Activated T-helper 1 cell treated with anti-CD3 and anti-CD28 coated beads, Interleukin-12 subunit alpha, Interleukin-12 subunit beta, Interleukin-2, Interleukin-4 antibody, amounts not matched to agents 30 ng/mL and 10 ng/mL and 1 ng/mL, durations not matched to agents 14 hours and 24 hours and 36 hours (primary cell): ENCODE results near the gene PANK4. TPM values are rescaled to one million over a fixed set of nuclear protein-coding genes. Genes with fewer than 3 reads are reported as not detected.

ENCODE experiments used
- DNase-seq: peaks from one replicate; pipeline ENCODE4 v3.0.0; 2021; ENCODE audit warnings: low spot score
- H3K27ac Mint-ChIP-seq: one replicate; pipeline ENCODE4 v1.8.0; 2021; ENCODE audit warnings: mild to moderate bottlenecking, mixed read lengths
- H3K27me3 Mint-ChIP-seq: one replicate; pipeline ENCODE4 v1.8.0; 2022; ENCODE audit warnings: mild to moderate bottlenecking, moderate library complexity, mixed read lengths; ENCODE audit not compliant: insufficient read depth
- H3K36me3 Mint-ChIP-seq: one replicate; pipeline ENCODE4 v1.8.0; 2021; ENCODE audit warnings: low read depth, mixed read lengths
- H3K4me1 Mint-ChIP-seq: one replicate; pipeline ENCODE4 v1.8.0; 2021; ENCODE audit warnings: low read depth, mixed read lengths
- H3K4me3 Mint-ChIP-seq: one replicate; pipeline ENCODE4 v1.8.0; 2021; ENCODE audit warnings: mild to moderate bottlenecking, moderate library complexity, mixed read lengths
- H3K9me3 Mint-ChIP-seq: one replicate; pipeline ENCODE4 v1.8.0; 2021; ENCODE audit warnings: mixed read lengths
- intact Hi-C: fragments of 100-400 bp; cut with micrococcal nuclease; formaldehyde crosslinking; loops from one replicate; pipeline ENCODE4 v1.15.1; 2024
- total RNA-seq: library from RNA; stranded (reverse); gene quantifications from 2 replicates; pipeline ENCODE4 v1.2.3, GENCODE V29; 2022

Gene PANK4
- total RNA-seq, 1 donor from 2014 or later, result 65.6 TPM

DNA sequence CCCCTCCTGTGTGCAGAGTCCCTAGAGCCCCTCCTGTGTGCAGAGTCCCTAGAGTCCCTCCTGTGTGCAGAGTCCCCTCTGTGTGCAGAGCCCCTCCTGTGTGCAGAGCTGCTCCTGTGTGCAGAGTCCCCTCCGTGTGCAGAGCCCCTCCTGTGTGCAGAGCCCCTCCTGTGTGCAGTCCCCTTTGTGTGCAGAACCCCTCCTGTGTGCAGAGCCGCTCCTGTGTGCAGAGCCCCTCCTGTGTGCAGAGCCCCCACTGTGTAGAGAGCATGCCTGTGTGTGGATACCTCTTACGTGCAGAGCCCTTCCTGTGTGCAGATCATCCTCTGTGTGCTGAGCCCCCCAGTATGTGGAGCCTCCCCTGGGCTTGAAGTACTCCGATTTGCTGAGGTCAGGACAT lies 12.0 kb upstream of the PANK4 start:
- DNase-seq, result no peak

DNA sequence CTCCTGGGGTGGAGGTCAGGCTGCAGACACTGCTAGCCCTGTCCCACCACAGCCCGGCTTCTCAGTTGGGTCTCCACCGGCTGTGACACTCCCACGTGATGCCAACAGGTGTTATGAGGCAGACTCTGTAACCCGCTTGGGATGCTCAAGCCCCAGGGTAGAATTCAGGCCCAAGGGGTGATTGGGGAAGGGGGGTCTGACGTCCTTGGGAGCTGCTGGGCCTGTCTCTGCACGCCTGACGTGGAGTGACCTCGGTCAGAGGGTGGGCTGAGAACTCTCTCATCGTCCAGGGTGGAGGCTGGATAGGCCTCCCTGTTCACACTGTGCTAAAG lies 11.4 kb upstream of the PANK4 start:
- Mint-ChIP-seq H3K4me3 (no peak overlapping the region), H3K27ac (no peak overlapping the region)
- intact Hi-C loops, result no loop called here

More for the DNA sequence above, 12.0 kb upstream of the PANK4 start:
- intact Hi-C loops, result no loop called here
- H3K4me1 Mint-ChIP-seq, result no peaks in the 10 kb centered on the region
- no peak overlapping the region for H3K4me3 Mint-ChIP-seq
- H3K27ac Mint-ChIP-seq, result no peak overlapping the region
- H3K27me3 Mint-ChIP-seq, result peaks cover 20% of the 10 kb centered on the region
- no peaks in the 10 kb centered on the region for H3K9me3 Mint-ChIP-seq
- H3K36me3 Mint-ChIP-seq, result no peaks in the 10 kb centered on the region

DNA sequence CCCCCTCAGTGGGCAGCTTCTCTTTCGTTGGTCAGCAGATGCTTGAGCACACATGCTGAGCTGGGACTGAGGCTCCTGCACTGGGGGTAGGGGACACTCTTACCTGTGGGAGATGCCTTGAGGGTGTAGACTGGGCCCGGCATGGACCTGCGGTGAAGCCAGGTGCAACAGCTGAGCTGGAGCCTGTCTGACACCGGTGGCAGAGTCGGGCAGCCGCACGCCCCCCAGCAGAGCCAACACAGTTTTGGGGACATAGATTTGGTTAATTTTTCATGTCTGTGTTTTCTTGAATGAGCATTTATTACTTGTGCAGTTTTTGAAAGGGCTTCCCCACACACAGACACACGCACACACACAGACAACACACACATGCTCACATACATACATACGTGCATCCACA lies 9.6 kb upstream of the PANK4 start:
- H3K27me3 Mint-ChIP-seq, result peaks cover 20% of the 10 kb centered on the region
- no peak overlapping the region for H3K27ac Mint-ChIP-seq

More for the DNA sequence above, 11.4 kb upstream of the PANK4 start:
- H3K4me1 Mint-ChIP-seq, result no peaks in the 10 kb centered on the region
- peaks cover 23% of the 10 kb centered on the region for H3K27me3 Mint-ChIP-seq
- DNase-seq, result no peak
- H3K36me3 Mint-ChIP-seq, result no peaks in the 10 kb centered on the region
- no peaks in the 10 kb centered on the region for H3K9me3 Mint-ChIP-seq

DNA sequence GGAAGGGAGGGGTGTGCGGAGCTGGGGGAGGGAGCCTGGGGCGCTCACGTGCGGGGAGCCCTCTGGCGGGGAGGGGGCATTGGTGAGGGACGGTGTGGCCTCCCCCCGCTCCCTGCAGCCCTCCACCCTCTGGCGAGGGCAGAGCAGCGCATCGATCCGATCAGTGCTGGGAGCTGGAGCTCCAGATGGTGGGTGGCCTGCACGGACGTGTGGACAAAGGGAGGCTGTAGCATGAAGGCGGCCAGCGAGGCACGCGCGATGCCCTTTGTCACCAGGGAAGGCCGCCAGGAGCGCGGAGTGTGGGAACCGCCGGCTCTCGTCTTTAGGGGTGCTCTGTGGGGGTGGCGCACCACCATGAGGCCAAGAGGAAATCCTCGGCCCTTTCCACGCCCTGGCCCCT lies 9.1 kb upstream of the PANK4 start:
- DNase-seq, result no peak
- Mint-ChIP-seq H3K36me3 (no peaks in the 10 kb centered on the region), H3K4me1 (no peaks in the 10 kb centered on the region), H3K4me3 (no peak overlapping the region), H3K27me3 (peaks cover 22% of the 10 kb centered on the region), H3K27ac (no peak overlapping the region), H3K9me3 (no peaks in the 10 kb centered on the region)
- intact Hi-C loops, result no loop called here

More for the DNA sequence above, 9.6 kb upstream of the PANK4 start:
- no peaks in the 10 kb centered on the region for H3K4me1 Mint-ChIP-seq
- no peak for DNase-seq
- H3K36me3 Mint-ChIP-seq, result no peaks in the 10 kb centered on the region
- no peak overlapping the region for H3K4me3 Mint-ChIP-seq
- no peaks in the 10 kb centered on the region for H3K9me3 Mint-ChIP-seq
- intact Hi-C loops, result no loop called here

DNA sequence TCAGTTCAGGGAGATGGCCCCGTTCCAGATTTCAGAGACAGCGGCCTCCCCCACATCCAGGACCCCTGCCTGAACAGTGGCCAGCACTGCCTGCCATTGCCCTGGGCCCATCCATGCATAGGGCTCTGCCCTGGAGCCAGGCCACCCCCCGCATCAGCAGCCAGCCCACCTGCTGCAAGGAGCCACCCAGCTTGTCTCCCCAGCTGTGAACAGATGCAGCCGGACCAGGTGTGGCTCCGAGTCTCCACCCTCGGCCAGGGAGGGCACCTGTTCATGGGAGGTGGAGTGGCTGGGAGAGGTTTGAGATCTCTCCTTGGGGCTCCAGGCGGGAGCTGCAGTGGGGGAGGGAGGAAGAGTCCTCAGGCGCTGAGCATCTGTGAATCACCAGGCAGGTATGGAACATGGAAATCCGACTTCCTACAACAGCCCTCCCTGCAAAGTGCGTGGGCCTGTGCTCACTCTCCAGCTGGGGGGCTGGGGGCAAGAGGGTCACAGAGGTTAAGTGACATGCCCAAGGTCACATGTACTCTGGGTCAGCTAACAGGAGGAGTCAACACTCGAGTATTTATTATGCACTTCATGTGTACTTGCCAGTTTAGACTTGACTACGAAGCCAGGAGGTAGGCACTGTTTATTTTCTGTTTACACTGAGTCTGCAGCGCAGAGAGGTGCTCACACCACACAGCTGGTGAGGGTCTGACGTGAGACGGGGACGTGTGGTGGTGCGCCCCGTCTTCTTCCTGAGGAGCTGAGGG lies 8.5 kb upstream of the PANK4 start:
- Mint-ChIP-seq H3K4me1 (no peaks in the 10 kb centered on the region), H3K27me3 (peaks cover 22% of the 10 kb centered on the region), H3K9me3 (no peaks in the 10 kb centered on the region), H3K27ac (no peak overlapping the region), H3K4me3 (no peak overlapping the region), H3K36me3 (no peaks in the 10 kb centered on the region)
- intact Hi-C loops, result no loop called here
- no peak for DNase-seq

DNA sequence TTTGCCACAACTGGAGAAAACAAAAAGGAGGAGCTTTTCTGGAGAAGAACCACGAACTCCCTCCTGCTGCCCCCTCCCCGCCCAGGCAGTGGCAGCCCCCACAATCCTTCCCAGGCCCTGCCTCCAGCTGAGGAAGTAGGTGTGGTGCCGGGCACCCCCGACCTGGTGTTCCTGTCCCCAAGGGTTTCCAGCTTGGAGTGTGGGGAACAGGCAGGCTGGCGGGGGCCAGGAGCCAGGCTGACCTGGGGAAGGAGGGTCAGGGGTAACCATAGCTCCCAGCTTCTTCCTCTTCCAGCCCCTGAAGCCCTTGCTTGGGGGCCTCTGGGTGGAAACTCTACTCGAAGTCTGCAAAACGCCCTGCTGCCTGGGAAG lies 7.9 kb upstream of the PANK4 start:
- DNase-seq, result no peak
- H3K27ac Mint-ChIP-seq, result no peak overlapping the region
- H3K4me3 Mint-ChIP-seq, result no peak overlapping the region
- peaks cover 22% of the 10 kb centered on the region for H3K27me3 Mint-ChIP-seq
- no peaks in the 10 kb centered on the region for H3K4me1 Mint-ChIP-seq
- intact Hi-C loops, result no loop called here
- H3K36me3 Mint-ChIP-seq, result no peaks in the 10 kb centered on the region
- no peaks in the 10 kb centered on the region for H3K9me3 Mint-ChIP-seq

DNA sequence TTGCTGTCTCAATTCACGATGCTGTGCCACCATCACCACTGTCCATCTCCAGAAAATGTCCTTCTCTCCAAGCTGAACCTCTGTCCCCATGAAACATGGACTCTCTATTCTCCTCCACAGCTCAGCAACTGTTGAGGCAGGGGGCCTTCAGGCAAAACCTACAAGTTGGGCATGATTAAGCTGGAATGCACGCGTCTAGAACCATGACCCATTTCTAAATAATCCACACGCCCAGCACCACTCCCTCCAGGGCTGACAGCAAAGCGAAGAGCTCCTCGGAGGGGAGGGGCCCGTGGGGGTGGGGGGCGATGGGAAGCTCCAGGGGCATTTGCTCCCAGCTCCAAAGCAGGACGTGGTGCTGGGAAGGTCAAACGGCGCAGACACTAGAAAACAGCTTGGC lies 7.0 kb upstream of the PANK4 start:
- Mint-ChIP-seq H3K9me3 (no peaks in the 10 kb centered on the region), H3K36me3 (no peaks in the 10 kb centered on the region), H3K27ac (no peak overlapping the region), H3K4me1 (no peaks in the 10 kb centered on the region), H3K4me3 (no peak overlapping the region), H3K27me3 (peaks cover 25% of the 10 kb centered on the region)
- intact Hi-C loops, result no loop called here
- no peak for DNase-seq

DNA sequence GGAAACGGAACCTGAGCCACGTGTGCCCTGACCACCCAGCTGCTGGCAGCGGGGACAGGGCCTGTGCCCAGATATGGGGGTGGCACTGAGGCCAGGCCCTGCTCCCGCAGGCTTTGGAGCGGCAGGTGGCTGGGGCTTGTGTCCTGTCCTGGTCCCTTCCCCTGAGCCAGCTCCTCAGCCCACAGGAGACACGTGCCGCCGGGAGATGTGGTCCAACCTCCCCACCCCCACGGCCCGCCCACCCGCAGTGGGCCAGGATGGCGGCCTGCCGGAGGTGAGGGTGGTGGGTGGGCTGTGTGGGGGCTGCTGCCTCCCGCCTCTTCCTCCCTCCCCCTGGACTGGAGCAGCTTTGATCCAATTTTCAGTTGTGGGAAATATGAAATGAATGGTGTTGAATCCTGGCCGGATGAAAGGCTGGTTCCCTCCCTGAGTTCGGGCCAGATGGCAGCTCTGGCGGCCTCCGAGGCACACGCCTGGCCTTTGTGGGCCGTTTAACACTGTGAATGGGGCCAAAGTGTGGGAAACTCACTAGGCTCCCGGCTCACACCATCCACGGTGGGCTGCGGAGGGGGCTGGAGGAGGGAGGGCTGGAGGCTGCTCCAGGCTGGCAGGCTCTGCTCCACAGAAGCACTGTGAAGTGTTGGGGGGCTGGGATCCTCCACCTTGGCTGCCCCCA lies 6.2 kb upstream of the PANK4 start:
- Mint-ChIP-seq H3K27me3 (peaks cover 24% of the 10 kb centered on the region), H3K9me3 (no peaks in the 10 kb centered on the region), H3K4me3 (no peak overlapping the region), H3K4me1 (no peaks in the 10 kb centered on the region), H3K27ac (no peak overlapping the region), H3K36me3 (no peaks in the 10 kb centered on the region)
- no peak for DNase-seq
- intact Hi-C loops, result no loop called here

DNA sequence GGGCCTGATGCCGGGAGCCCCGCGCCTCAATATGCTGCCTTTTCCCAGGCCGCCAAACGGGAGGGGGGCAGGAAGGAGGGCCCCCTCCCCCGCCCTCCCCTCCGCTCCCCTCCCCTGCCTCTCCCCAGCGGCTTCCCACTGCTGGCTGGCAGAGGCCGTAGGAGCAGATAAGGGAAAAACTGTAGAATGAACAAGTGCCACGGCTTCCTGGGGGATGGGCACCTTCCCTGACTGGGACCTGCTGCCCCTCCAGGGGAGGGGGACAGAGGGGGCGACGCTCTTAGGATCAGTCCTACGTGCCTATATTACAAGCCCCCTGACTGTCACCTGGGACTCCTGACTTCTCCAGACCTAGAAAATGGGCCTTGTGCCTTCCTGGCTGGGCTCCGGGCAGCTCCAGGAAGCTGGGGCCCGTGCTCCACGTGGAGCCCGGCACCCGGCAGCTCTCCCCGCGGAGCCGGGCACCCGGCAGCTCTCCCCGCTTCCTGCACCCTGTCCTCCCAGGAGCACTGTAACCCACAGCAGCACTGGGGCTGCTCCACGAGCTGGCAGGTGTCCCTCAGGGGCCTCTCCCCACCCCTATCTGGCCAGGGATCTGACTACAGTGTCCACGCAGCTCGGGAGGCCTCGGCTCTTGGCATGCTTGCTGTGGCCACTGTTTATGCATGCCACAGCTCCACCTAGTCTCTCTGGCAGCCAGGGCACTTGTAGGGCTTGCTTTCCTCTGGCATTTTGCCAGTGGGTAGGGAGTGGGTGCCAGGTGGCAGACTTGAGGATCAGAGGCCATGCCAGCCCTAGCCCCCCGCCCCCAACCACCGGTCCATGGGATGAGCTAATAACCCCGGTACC lies 4.3 kb upstream of the PANK4 start:
- Mint-ChIP-seq H3K27ac (no peak overlapping the region), H3K27me3 (peaks cover 28% of the 10 kb centered on the region), H3K36me3 (no peaks in the 10 kb centered on the region), H3K4me3 (no peak overlapping the region), H3K4me1 (peaks cover 7% of the 10 kb centered on the region), H3K9me3 (no peaks in the 10 kb centered on the region)
- intact Hi-C loops, result no loop called here
- DNase-seq, result no peak

DNA sequence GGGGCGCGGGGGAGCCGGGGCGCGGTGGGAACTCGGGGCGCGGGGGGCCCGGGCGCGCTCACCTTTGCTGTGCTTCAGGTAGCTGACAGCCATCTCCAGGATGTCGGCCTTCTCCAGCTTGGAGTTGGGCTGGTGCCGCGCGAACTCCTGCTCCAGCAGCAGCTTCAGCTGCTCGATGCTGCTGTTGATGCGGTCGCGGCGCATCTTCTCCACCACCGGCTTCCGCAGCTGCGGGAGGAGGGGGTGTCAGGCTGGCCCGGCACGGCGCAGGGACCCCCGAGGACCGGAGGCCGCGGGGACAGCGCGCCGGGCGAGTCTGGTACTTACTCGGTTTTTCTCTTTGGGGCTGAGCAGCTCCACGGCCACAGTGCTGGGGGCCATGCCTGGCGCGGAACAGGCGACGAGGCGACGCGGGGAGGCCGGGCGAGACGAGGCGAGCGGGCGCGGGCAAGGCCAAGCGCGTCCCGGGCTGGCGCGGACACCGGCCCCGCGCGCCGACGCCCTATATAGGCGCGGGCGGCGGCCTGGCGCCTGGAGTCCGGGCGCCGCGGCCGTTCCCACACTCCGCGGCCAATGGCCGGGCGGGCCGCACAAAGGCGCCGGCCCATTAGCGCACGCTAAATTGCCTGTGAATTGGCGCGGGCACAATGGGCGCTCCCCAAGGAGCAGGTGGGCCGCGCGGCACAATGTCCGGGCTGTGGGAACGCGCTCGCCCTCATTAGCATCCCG lies 3.6 kb upstream of the PANK4 start, which contains the start of gene HES5:
Gene HES5 (minus strand): TSS at position 480 of the 729 bp plus-strand sequence. CDS start 99 bp downstream, at position 381.
- peaks cover 11% of the 10 kb centered on the region for H3K4me1 Mint-ChIP-seq
- DNase-seq, result no peak

DNA sequence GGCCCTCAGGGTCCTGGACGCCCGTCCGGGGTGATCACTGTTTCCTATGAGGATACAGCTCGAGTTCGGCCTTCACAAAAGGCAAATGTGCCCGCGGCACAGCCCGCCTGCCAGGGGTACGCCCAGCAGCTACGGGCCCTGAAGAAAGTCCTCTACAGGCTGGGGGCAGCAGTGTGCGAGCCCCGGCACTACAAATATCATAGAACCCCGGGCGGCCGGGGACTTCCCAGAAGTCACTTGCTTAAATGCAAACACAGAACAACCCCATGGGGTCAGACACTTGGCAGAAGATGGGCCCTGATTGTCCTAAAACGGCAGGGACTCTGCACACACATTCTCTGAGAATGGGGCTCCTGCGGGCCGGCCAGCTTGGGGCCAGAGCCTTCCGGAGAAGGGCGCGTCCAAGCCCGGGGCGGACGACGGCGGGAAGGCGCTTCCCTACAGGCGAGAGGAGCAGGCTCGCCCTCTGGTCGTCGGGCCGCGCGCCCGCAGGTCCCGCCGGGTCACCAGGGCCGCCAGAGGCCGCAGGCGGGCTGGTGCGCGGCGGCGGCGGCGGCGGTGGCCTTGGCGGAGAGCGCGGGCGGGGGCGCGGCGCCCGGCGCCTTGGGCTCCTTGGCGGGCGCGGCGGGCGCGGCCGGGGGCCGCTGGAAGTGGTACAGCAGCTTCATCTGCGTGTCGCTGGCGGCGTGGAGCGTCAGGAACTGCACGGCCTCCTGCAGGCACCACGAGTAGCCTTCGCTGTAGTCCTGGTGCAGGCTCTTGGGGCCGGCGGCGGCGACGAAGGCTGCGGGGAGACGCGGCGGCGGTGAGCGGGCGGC lies 2.8 kb upstream of the PANK4 start:
- Mint-ChIP-seq H3K4me1 (peaks cover 18% of the 10 kb centered on the region), H3K36me3 (no peaks in the 10 kb centered on the region), H3K27ac (no peak overlapping the region), H3K9me3 (no peaks in the 10 kb centered on the region), H3K27me3 (peaks cover 28% of the 10 kb centered on the region), H3K4me3 (peak overlapping the region; percentile 59)
- intact Hi-C loops, result loop anchor here (10.0 kb wide), 3 partner anchors 234 to 394 kb away; no protein-coding TSS in a partner anchor
- DNase-seq, result no peak

More for the DNA sequence above, 3.6 kb upstream of the PANK4 start, which contains the start of gene HES5:
- intact Hi-C loops, result loop anchor here (10.0 kb wide), 3 partner anchors 235 to 395 kb away; no protein-coding TSS in a partner anchor
- Mint-ChIP-seq H3K27ac (no peak within 1 kb of the TSS), H3K4me3 (peak within 1 kb of the TSS; percentile 59), H3K36me3 (no peaks in the 10 kb centered on the region), H3K27me3 (peaks cover 28% of the 10 kb centered on the region), H3K9me3 (no peaks in the 10 kb centered on the region)

DNA sequence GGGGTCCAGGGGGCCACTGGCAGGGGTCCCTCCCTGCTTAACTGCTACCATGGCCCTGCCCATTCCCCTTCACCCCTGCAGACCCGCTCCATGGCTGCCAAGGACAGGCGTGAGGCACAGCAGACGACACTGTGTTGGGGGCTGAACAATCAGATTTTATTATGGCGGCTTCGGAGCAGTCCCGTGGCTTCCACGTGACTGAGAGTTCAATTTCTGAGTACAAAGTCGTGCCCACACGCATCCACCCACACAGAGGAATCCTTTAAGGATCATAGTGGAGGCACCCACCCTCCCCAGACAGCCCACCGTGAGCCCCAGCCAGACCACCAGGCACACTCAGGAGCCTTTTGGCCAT lies 2.2 kb upstream of the PANK4 start:
- intact Hi-C loops, result loop anchor here (10.0 kb wide), 3 partner anchors 234 to 394 kb away; no protein-coding TSS in a partner anchor
- Mint-ChIP-seq H3K9me3 (no peaks in the 10 kb centered on the region), H3K4me1 (peaks cover 24% of the 10 kb centered on the region), H3K27ac (no peak overlapping the region), H3K4me3 (no peak overlapping the region), H3K36me3 (no peaks in the 10 kb centered on the region), H3K27me3 (peaks cover 25% of the 10 kb centered on the region)
- no peak for DNase-seq
